GM23248 (cell line): Measurements from ENCODE around the gene RSPH10B2.
"Not testable (repeated sequence)": the region's sequence is repeated elsewhere in the genome, so short reads cannot be mapped to it uniquely, and the experiment has no call there.

Source experiments
- EZH2 ChIP-seq: fragments of 200-600 bp; sonication (generic); IDR thresholded peaks from 2 replicates; pipeline ENCODE4 v1.6.1; 2018; ENCODE audit warnings: antibody characterized with exemption, mild to moderate bottlenecking; ENCODE audit not compliant: insufficient read depth, poor library complexity, severe bottlenecking
- EZH2phosphoT487 ChIP-seq: fragments of 200-600 bp; sonication (generic); IDR thresholded peaks from 2 replicates; pipeline ENCODE4 v1.6.1; 2018; ENCODE audit warnings: antibody characterized with exemption, moderate library complexity, mild to moderate bottlenecking, low read depth; ENCODE audit not compliant: insufficient read depth

- TF ChIP-seq EZH2, EZH2phosphoT487: not testable (repeated sequence)
Observed at GRCh38 chr7:6843654-6844053, 89.8 kb downstream of the RSPH10B2 start.
